HL-60/S4 treated with retinoic acid at 250 ng/mL for 4 days and 3 days (cell line): Measurements from ENCODE around the gene LAMC2.

ENCODE experiments used
- in situ Hi-C: fragments of 300-500 bp; cut with MboI; formaldehyde crosslinking; loops from 2 replicates; pipeline ENCODE4 v1.7.0; 2022; ENCODE audit warnings: low sequenced_read_pairs

Gene LAMC2

DNA sequence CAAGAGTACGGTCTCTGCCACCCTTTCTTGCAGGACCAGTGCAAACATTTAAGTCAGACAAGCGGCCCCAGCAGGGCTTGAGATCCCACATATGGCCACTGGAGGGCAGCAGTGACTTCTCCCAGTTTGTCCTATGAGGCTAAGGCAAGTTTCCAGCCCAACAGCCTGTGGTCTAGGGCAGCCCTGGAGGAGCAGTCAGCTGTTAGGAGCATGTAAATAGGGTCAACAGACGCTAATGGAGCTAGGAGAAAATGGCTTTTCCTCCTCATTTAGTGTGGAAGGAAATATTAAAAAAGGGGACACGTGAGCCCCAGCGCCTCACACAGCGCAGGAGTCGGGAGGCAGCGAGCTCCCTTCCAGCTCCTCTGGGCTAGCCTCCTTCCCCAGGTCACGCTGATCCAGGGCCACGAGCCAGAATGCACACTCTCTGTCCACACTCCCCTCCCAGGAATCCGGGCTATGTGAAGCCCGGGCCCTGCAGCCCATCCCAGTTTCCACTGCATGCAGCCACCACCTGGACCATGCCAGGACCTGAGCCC, 95.6 kb downstream of the LAMC2 start:
- in situ Hi-C loops, result no loop called here

- in situ Hi-C loops, result no loop called here
Measured at GRCh38 chr1:183282101-183282855, 96.2 kb downstream of the LAMC2 start.

DNA sequence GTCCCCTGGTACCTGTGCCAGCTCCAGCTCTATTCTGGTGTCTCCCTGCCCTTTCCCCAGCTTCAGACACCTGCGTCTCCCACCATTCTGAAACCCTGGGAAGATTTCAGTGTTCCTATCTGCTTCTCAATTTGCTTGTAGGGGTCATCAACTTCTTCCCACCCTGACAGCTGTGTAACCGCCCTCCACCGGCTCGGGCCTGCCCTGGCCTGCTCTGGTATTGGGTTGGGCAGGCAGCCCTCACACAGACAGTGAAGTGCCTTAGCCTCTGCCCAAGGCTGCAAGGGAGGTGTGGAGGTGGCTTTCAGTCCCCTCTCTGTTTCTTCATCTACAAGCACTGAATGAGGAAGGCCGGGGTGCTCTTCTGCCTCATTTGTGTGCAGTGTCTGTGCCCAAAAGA, 97.2 kb downstream of the LAMC2 start:
- in situ Hi-C loops, result no loop called here

GRCh38 chr1:183284086-183284485, 98.0 kb downstream of the LAMC2 start:
- in situ Hi-C loops, result no loop called here

GRCh38 chr1:183285256-183285655, 99.2 kb downstream of the LAMC2 start:
- in situ Hi-C loops, result no loop called here

GRCh38 chr1:183285746-183286145, 99.7 kb downstream of the LAMC2 start:
- in situ Hi-C loops, result no loop called here

GRCh38 chr1:183287191-183287675, 101.2 kb downstream of the LAMC2 start:
- in situ Hi-C loops, result no loop called here

DNA sequence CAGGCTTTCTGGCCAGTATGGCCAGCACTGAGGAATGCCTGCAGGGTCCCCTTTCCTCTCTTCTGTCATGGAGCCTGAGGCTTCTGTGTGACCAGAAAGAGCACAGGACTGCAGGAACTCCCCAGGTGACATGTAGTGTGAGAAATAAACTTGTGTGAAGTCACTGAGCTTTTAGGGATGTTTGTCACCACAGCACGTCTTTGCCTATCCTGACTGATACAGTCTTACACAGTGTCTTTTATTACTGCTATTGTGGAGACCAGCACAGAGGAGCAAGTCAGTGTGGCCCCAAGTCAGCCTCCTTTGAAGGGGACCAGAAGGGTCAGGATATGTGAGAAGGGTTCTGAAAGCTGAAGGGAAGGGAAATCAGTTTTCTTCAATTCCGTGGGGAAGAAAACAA, 102.5 kb downstream of the LAMC2 start:
- in situ Hi-C loops, result no loop called here

- in situ Hi-C loops, result no loop called here
Measured at GRCh38 chr1:183289051-183289496, 103.0 kb downstream of the LAMC2 start.

GRCh38 chr1:183290628-183291027, 104.6 kb downstream of the LAMC2 start:
- in situ Hi-C loops, result no loop called here

DNA sequence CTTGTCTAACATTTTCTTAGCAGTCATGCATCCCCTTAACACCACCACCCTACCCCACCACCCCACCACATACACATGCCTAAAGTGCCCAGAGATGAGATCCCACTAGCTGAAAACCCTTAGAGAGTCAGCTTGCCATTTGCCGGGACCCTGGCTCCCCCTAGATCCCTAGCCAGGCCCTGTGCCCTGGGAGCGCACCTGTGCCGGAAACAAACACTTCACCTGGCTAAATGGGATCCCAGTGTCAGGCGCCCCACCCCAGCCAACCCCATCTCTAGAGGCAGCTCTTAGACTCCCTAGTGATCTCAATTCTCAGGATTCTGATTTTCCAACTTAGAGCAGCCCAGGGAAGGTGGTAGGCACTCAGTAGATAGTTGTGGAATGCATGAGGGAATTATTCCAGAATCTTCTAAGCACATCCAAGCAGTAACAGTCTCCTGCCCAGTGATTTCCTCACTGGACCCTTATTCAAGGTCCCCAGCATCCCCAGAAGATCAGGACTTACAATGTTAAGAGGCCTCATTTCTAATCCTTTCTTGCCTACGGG, 105.2 kb downstream of the LAMC2 start:
- in situ Hi-C loops, result no loop called here

GRCh38 chr1:183291802-183292514, 105.9 kb downstream of the LAMC2 start:
- in situ Hi-C loops, result no loop called here

GRCh38 chr1:183293241-183293640, 107.2 kb downstream of the LAMC2 start:
- in situ Hi-C loops, result no loop called here

GRCh38 chr1:183293876-183294275, 107.8 kb downstream of the LAMC2 start:
- in situ Hi-C loops, result no loop called here
